Measurements from ENCODE around the gene KRTAP5-2.
"Not testable (repeated sequence)": the region's sequence is repeated elsewhere in the genome, so short reads cannot be mapped to it uniquely, and the experiment has no call there.

KRTAP5-2 gene, protein sequence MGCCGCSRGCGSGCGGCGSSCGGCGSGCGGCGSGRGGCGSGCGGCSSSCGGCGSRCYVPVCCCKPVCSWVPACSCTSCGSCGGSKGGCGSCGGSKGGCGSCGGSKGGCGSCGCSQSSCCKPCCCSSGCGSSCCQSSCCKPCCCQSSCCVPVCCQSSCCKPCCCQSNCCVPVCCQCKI

DNA sequence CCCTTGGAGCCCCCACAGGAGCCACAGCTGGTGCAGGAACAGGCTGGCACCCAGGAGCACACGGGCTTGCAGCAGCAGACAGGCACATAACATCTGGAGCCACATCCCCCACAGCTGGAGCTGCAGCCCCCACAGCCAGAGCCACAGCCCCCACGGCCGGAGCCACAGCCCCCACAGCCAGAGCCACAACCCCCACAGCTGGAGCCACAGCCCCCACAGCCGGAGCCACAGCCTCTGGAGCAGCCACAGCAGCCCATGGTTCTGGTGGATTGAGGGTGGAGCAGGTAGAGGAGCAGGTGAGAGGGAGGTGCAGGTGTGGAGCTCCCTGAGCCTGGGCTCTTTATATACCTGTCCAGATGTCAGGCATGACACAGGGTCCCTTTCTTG is at the start of gene KRTAP5-2:
Gene KRTAP5-2, minus strand, starts transcription at position 301 of the 387 bp plus-strand sequence. Its CDS starts 44 bp downstream, at position 257.
- no peak for DNase-seq

DNA sequence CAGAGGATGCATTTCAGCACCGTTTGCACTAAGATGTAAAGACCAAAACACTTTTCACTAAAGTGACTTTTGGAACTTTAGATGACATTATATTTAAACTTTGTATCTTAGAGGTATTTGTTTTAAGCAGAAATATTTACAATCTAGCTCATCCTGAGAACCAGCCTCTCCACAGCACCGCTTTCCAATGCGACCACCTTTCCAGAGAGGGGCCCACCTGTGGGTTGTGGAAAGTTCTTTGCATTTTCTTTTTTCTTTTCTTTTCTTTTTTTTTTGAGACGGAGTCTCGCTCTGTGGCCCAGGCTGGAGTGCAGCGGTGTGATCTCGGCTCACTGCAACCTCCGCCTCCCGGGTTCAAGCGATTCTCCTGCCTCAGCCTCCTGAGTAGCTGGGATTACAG is 48.4 kb upstream of the KRTAP5-2 start:
- not testable (repeated sequence) for DNase-seq

DNA sequence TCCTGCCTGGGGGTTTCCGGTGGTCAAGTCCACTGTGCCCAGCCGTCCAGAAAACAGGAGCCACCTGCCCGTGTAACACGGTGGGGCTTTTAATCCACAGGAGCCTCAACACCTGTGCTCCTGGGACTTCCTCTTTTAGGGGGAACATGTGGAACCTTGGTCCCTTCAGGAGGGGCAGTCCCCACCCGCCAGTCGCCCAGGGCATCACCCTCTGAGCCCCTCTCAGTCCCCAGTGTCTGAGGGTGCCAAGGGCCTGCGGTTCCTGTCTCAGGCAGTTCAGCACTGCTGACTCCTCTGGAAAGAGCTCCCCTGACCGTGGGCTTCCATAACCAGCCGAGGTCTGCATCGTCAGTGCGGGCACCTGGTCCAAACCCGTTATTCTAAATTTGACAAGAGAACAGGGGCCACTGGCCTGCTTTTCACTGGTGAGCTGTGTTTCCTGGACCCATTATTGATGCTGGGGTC is 47.3 kb upstream of the KRTAP5-2 start:
- DNase-seq = no peak

DNA sequence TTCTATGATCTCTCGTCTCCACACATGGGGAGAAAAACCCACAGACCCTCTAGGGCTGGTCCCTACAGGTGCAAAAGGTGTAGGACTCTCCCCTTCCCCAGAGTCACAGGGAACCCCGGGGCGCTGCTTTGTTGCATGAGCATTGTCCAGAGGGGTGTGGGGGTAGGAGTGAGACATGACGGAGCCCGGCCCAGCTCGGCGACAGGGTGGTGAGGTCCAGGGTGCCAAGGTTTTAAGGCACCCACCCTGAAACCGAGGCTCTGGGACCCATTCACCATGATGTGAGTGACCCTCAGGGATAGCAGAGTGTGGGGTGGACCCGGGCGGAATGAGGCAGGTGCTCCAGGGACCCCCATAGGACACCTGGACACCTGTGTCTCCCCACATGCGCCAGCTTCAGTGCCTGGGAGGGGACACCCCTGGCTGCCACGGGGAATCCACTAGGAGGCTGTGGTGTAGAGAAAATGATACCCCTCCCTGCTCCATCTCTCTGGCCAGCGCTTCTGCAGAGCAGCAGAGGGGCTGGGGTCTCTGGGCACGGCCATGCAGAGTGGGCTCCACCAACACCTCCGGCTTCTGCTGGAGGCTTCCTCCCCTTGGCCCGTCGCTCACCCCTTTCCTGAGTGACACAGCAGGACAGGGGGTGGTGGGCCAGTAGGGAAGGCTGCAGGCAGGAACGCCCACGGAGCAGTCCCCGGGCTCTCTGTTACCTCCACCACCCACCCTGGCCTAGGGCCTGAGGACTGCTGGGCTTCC is 46.7 kb upstream of the KRTAP5-2 start:
- DNase-seq = no peak

GRCh38 chr11:1643146-1643690 is 45.1 kb upstream of the KRTAP5-2 start:
- no peak for DNase-seq

DNA sequence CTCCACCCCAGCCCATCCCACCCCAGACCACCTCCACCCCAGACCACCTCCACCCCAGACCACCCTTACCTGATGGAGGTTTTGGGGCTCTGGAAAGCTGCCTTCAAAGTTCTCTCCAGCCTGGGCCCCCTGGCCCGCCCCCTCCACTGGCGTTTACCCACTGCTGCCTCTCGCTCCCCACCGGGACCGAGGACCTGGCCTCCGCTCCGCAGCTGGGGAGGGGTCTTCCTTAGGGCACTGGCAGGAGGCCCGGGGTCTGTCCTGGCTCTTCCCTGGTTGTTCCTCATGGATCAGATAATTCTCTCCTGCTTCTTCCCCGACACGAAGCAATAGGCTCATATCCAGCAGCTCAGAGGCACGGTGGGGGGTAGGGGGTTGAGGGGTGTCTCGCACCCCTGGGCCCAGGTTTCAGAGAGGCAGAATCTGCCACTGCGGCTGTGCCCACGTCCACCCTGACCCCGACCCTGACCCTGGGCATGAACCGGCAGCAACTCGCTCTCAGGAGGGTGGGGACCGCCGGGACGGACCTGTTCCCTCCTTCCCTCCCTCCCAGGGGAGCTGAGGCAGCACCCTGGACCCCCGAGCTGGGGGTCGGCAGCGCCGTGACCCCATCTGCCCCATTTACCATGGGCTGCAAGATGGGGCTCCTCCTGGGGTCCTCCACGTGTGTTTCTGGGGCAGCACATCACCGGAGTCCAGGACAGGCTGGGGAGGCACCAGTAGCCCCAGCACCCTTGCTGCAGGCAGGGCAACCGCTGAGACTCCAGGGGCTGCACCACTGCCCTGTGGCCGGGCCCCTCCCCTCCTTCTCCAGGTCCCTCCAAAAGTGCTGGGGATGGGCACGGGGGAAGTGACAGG is 44.4 kb upstream of the KRTAP5-2 start:
- DNase-seq = no peak

- no peak for DNase-seq
Observed at GRCh38 chr11:1641096-1641495, 43.0 kb upstream of the KRTAP5-2 start.

GRCh38 chr11:1640076-1640946 is 42.2 kb upstream of the KRTAP5-2 start:
- no peak for DNase-seq

DNA sequence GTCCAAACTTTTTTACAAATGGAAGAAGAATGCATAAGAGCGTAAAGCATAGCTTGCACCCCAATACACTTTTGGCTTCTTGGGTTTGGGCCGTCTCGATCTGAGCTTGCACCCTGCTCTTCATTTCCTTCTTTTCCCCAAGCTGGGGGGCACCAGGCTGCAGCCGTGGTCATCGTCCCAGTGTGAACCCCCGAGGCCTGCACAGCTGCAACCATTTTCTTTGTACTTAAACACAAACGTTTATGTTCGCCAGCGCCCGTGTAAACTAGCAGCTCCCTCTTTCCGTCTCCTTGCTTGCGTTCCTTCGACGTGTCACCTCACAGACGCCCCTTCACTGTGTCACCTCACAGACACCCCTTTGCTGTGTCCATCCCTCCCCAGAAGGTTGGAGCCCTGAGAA is 41.6 kb upstream of the KRTAP5-2 start:
- DNase-seq = no peak

- DNase-seq = no peak
Observed at GRCh38 chr11:1639102-1639620, 41.1 kb upstream of the KRTAP5-2 start.

- no peak for DNase-seq
Observed at GRCh38 chr11:1638344-1638743, 40.2 kb upstream of the KRTAP5-2 start.

DNA sequence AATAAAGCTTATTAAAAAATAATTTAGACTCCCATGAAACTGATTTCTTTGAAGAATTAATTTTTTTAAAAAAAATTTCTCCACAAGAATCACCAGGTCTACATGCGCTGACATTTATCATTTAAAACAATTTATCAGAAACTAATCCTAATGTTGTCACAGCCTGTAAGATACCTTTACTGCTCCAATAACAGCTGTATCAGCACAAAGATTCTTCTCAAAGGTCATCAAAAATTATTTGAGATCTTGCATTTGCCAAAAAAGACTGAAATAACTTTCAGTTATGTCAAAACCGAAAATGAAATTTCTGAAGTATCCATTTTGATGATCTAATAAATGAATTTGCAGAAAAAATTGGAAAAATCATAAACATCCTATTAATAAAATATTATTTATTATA is 39.5 kb upstream of the KRTAP5-2 start:
- no peak for DNase-seq

GRCh38 chr11:1636291-1636950 is 38.3 kb upstream of the KRTAP5-2 start:
- DNase-seq = no peak

DNA sequence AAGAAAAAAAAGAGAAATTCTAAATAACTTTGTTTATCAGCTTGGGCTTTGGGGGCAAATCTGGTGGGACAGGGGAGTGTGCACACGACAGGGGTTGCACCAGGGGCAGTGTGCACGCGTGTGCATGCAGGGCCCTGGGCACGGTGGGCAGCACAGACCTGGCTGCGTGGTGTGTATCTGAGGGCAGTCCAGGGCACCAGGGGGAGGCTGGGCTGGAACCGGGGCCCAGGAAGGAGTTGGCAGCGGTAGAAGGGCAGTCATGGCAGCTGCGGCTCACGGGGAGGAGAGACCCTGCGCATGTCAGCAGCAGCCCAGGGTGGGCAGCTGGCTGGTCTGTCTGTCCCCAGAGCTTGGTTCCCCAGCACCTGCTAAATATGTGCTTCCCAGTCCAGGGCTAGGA is 35.8 kb upstream of the KRTAP5-2 start:
- DNase-seq = no peak

GRCh38 chr11:1632053-1632714 is 34.1 kb upstream of the KRTAP5-2 start:
- no peak for DNase-seq

- no peak for DNase-seq
Observed at GRCh38 chr11:1631066-1631568, 33.0 kb upstream of the KRTAP5-2 start.

- no peak for DNase-seq
Observed at GRCh38 chr11:1630271-1630670, 32.2 kb upstream of the KRTAP5-2 start.

- DNase-seq = no peak
Observed at GRCh38 chr11:1629326-1630185, 31.5 kb upstream of the KRTAP5-2 start, which contains the start of gene KRTAP5-5. KRTAP5-5 (plus strand) TSS chr11:1629775; CDS start chr11:1629841, 66 bp downstream.

DNA sequence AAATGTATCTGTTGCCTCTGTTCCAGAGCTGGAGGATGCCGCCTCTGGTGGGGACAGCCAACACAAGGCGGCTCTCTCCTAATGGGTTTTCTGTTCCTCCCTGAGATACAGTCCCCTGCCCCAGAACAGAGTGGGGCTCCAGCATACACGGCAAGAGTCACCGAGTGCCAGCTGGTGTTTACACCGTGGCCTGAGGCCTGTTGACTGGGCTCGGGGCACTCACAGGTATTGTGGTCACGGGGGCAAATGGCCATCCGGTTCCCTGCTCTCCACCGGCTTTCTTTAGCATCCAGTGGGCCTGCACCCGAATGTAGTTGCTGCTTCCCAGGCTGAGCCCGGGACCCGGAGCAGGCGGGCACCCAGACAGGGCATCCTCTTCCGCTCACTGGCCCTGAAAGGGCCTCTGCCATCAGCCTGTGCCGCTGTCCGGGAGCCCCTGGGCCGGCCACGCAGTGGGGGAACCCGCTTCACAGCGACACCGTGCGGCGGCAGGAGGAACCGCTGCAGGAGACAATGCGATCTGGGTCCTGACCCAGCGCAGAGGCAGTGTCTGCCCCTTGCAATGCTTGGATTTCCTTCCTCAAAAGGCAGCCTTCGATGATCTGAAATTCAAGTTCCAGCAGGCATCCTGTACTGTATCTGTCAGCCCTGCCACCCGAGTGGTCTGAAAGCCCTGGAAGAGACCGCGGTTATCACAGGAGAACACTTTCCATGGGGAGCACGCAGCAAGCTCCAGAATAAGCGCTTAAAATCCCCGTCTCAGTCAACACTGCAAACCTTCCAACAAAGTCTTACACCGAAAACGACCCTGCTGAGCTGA is 30.6 kb upstream of the KRTAP5-2 start:
- DNase-seq = peak; percentile 31

Measured in activated CD4-positive, alpha-beta T cell treated with anti-CD3 and anti-CD28 coated beads for 1 hour (primary cell).